CD4-positive, CD25-positive, alpha-beta regulatory T cell (primary cell): ENCODE measurements around the gene TEAD4. TPM values are rescaled to one million over a fixed set of nuclear protein-coding genes. Genes with fewer than 3 reads are reported as not detected.

Source experiments
- ATAC-seq, 2 donors: fragments of 150-1000 bp; cut with Tn5 transposase; one replicate each; pipeline ENCODE4 v1.10.0; 2021; ENCODE audit warnings: low read depth in 2 of 2, moderate number of reproducible peaks in 2 of 2, moderate library complexity in 1 of 2
- DNase-seq, 3 donors: peaks; one replicate each; pipeline versions ENCODE4 v3.0.0 to v3.0.0-alpha.2; 2012 to 2022; ENCODE audit warnings: mixed read lengths in 1 of 3
- H3K27ac ChIP-seq: one replicate; pipeline ENCODE4 v1.7.0; 2013; ENCODE audit warnings: mild to moderate bottlenecking, low read length; ENCODE audit not compliant: insufficient read depth, poor library complexity, severe bottlenecking
- H3K27me3 ChIP-seq: one replicate; pipeline ENCODE4 v1.7.0; 2013; ENCODE audit warnings: low read length; ENCODE audit not compliant: control insufficient read depth, insufficient read depth
- H3K36me3 ChIP-seq: one replicate; pipeline ENCODE4 v1.7.0; 2013; ENCODE audit warnings: mild to moderate bottlenecking, low read length, moderate library complexity; ENCODE audit not compliant: control insufficient read depth, insufficient read depth
- H3K4me1 ChIP-seq: 2 replicates; pipeline ENCODE4 v1.7.0; 2013; ENCODE audit warnings: mild to moderate bottlenecking, low read length; ENCODE audit not compliant: insufficient read depth, control insufficient read depth, poor library complexity, severe bottlenecking
- H3K4me3 ChIP-seq: one replicate; pipeline ENCODE4 v1.7.0; 2013; ENCODE audit warnings: low read depth, mild to moderate bottlenecking, low read length, moderate library complexity
- H3K9me3 ChIP-seq, 2 experiments: 1 replicate in 1 of 2; 2 replicates in 1 of 2; pipeline ENCODE4 v1.7.0; 2013; ENCODE audit warnings: low read length in 2 of 2, mild to moderate bottlenecking in 1 of 2, moderate library complexity in 1 of 2; ENCODE audit not compliant: control insufficient read depth in 2 of 2
- H3K27ac Mint-ChIP-seq, 3 donors: one replicate each; pipeline ENCODE4 v1.8.0; 2020 to 2022; ENCODE audit warnings: mild to moderate bottlenecking in 3 of 3, mixed read lengths in 3 of 3, moderate library complexity in 2 of 3
- H3K27me3 Mint-ChIP-seq: one replicate; pipeline ENCODE4 v1.8.0; 2022; ENCODE audit warnings: mild to moderate bottlenecking, mixed read lengths
- H3K36me3 Mint-ChIP-seq: one replicate; pipeline ENCODE4 v1.8.0; 2020; ENCODE audit warnings: mixed read lengths
- H3K4me1 Mint-ChIP-seq, 4 donors: one replicate each; pipeline ENCODE4 v1.8.0; 2020 to 2022; ENCODE audit warnings: mixed read lengths in 4 of 4, mild to moderate bottlenecking in 1 of 4
- H3K4me3 Mint-ChIP-seq, 4 donors: one replicate each; pipeline ENCODE4 v1.8.0; 2020 to 2022; ENCODE audit warnings: mild to moderate bottlenecking in 4 of 4, mixed read lengths in 4 of 4, moderate library complexity in 3 of 4
- H3K9me3 Mint-ChIP-seq, 7 donors: one replicate each; pipeline ENCODE4 v1.8.0; 2020 to 2022; ENCODE audit warnings: mixed read lengths in 7 of 7, mild to moderate bottlenecking in 3 of 7, moderate library complexity in 2 of 7
- polyA plus RNA-seq, 4 donors: library from polyadenylated mRNA; unstranded; fragments of 300-500 nt; fragmentation: Illumina TruSeq; gene quantifications; one replicate each; pipeline ENCODE4 v1.2.3, GENCODE V29; 2021
- total RNA-seq: library from RNA; stranded (reverse); gene quantifications from one replicate; pipeline ENCODE4 v1.2.3, GENCODE V29; 2022

TEAD4 gene
- total and polyA plus RNA-seq, 5 donors from 2014 or later = not detected

- Mint-ChIP-seq H3K9me3 (peaks cover 0 to 2% (median 0%) of the 10 kb centered on the region in 7 donors), H3K4me1 (no peaks in the 10 kb centered on the region), H3K27ac (no peak overlapping the region), H3K4me3 (no peak overlapping the region), H3K36me3 (no peaks in the 10 kb centered on the region), H3K27me3 (no peaks in the 10 kb centered on the region)
- no peaks in the 10 kb centered on the region for H3K9me3 ChIP-seq
- no peak overlapping the region for H3K27ac ChIP-seq
- H3K4me1 ChIP-seq = no peaks in the 10 kb centered on the region
- H3K4me3 ChIP-seq = no peak overlapping the region
- no peaks in the 10 kb centered on the region for H3K36me3 ChIP-seq
- DNase-seq (no peak), ATAC-seq (no peak)
- H3K27me3 ChIP-seq = no peaks in the 10 kb centered on the region
Measured at GRCh38 chr12:3004655-3005565, 45.7 kb downstream of the TEAD4 start.

- Mint-ChIP-seq H3K27ac (no peak overlapping the region), H3K9me3 (no peaks in the 10 kb centered on the region), H3K4me3 (no peak overlapping the region), H3K4me1 (no peaks in the 10 kb centered on the region), H3K36me3 (no peaks in the 10 kb centered on the region), H3K27me3 (no peaks in the 10 kb centered on the region)
- no peak overlapping the region for H3K27ac ChIP-seq
- no peaks in the 10 kb centered on the region for H3K4me1 ChIP-seq
- H3K27me3 ChIP-seq = no peaks in the 10 kb centered on the region
- H3K9me3 ChIP-seq = no peaks in the 10 kb centered on the region
- ATAC-seq = no peak
- H3K4me3 ChIP-seq = no peak overlapping the region
- no peak for DNase-seq
- no peaks in the 10 kb centered on the region for H3K36me3 ChIP-seq
Measured at GRCh38 chr12:3005736-3006135, 46.5 kb downstream of the TEAD4 start.

- Histone ChIP-seq H3K36me3 (no peaks in the 10 kb centered on the region), H3K4me1 (no peaks in the 10 kb centered on the region), H3K4me3 (no peak overlapping the region), H3K9me3 (no peaks in the 10 kb centered on the region), H3K27me3 (no peaks in the 10 kb centered on the region), H3K27ac (no peak overlapping the region)
- Mint-ChIP-seq H3K36me3 (no peaks in the 10 kb centered on the region), H3K9me3 (no peaks in the 10 kb centered on the region), H3K4me3 (no peak overlapping the region), H3K27ac (no peak overlapping the region), H3K4me1 (no peaks in the 10 kb centered on the region), H3K27me3 (no peaks in the 10 kb centered on the region)
- DNase-seq (no peak), ATAC-seq (no peak)
Measured at GRCh38 chr12:3009780-3010179, 50.6 kb downstream of the TEAD4 start.

GRCh38 chr12:3010214-3010930, 51.2 kb downstream of the TEAD4 start:
- Mint-ChIP-seq H3K36me3 (no peaks in the 10 kb centered on the region), H3K4me3 (no peak overlapping the region), H3K9me3 (no peaks in the 10 kb centered on the region), H3K27ac (no peak overlapping the region), H3K27me3 (no peaks in the 10 kb centered on the region), H3K4me1 (peaks cover 0 to 3% (median 0%) of the 10 kb centered on the region in 4 donors)
- ATAC-seq (no peak), DNase-seq (no peak)
- no peak overlapping the region for H3K27ac ChIP-seq
- H3K9me3 ChIP-seq = no peaks in the 10 kb centered on the region
- H3K36me3 ChIP-seq = no peaks in the 10 kb centered on the region
- H3K27me3 ChIP-seq = no peaks in the 10 kb centered on the region
- H3K4me1 ChIP-seq = no peaks in the 10 kb centered on the region
- no peak overlapping the region for H3K4me3 ChIP-seq

- Histone ChIP-seq H3K4me3 (no peak overlapping the region), H3K27ac (no peak overlapping the region), H3K27me3 (no peaks in the 10 kb centered on the region), H3K36me3 (no peaks in the 10 kb centered on the region), H3K9me3 (no peaks in the 10 kb centered on the region), H3K4me1 (no peaks in the 10 kb centered on the region)
- Mint-ChIP-seq H3K36me3 (no peaks in the 10 kb centered on the region), H3K4me1 (peaks cover 0 to 3% (median 0%) of the 10 kb centered on the region in 4 donors), H3K27ac (no peak overlapping the region), H3K4me3 (no peak overlapping the region), H3K27me3 (no peaks in the 10 kb centered on the region), H3K9me3 (no peaks in the 10 kb centered on the region)
- no peak for ATAC-seq
- no peak for DNase-seq
Measured at GRCh38 chr12:3012786-3013185, 53.6 kb downstream of the TEAD4 start.

- Mint-ChIP-seq H3K4me1 (peaks cover 0 to 3% (median 0%) of the 10 kb centered on the region in 4 donors), H3K4me3 (no peak overlapping the region), H3K36me3 (no peaks in the 10 kb centered on the region), H3K27me3 (no peaks in the 10 kb centered on the region), H3K9me3 (no peaks in the 10 kb centered on the region), H3K27ac (peak overlapping the region in 1 of 3 donors; percentile 56)
- Histone ChIP-seq H3K9me3 (no peaks in the 10 kb centered on the region), H3K27me3 (no peaks in the 10 kb centered on the region), H3K36me3 (no peaks in the 10 kb centered on the region), H3K27ac (no peak overlapping the region), H3K4me3 (no peak overlapping the region), H3K4me1 (no peaks in the 10 kb centered on the region)
- ATAC-seq = no peak
- DNase-seq = peak in 1 of 3 donors; percentile 13
Measured at GRCh38 chr12:3014641-3015040, 55.4 kb downstream of the TEAD4 start.

- Mint-ChIP-seq H3K36me3 (no peaks in the 10 kb centered on the region), H3K27ac (no peak overlapping the region), H3K9me3 (no peaks in the 10 kb centered on the region), H3K27me3 (no peaks in the 10 kb centered on the region), H3K4me3 (no peak overlapping the region), H3K4me1 (peaks cover 0 to 3% (median 0%) of the 10 kb centered on the region in 4 donors)
- Histone ChIP-seq H3K4me3 (no peak overlapping the region), H3K27me3 (no peaks in the 10 kb centered on the region), H3K4me1 (no peaks in the 10 kb centered on the region), H3K27ac (no peak overlapping the region), H3K9me3 (no peaks in the 10 kb centered on the region), H3K36me3 (no peaks in the 10 kb centered on the region)
- ATAC-seq = no peak
- DNase-seq = no peak
Measured at GRCh38 chr12:3015356-3015755, 56.2 kb downstream of the TEAD4 start.
